Measurements from ENCODE around the gene DKK2. TPM values are rescaled to one million over a fixed set of nuclear protein-coding genes. Genes with fewer than 3 reads are reported as not detected.

Gene DKK2
- total RNA-seq, 2 donors from 2014 or later: 1.8 to 4.1 TPM

DNA sequence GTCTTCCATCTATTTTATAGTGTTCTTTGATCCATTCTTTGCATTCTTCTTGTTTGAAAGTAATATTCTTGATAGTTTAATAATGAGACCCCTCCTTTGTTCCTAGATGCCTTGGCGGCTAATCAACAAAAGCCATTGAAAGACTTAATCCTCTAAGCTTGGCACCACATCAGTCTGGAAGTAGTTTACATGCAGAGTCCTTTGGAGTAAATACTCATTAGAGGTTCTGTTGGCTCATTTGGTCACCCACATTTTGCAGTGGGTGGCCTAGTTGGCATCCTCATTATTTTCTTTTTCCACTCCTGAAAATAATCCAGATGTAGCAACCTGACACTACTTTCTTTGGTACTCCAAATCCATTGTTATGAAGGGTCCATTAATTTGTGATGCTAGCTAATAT, 64.5 kb downstream of the DKK2 start:
- Histone ChIP-seq H3K9me3 (no peaks in the 10 kb centered on the region), H3K27ac (no peak overlapping the region), H3K27me3 (no peaks in the 10 kb centered on the region), H3K4me3 (no peak overlapping the region), H3K4me1 (no peaks in the 10 kb centered on the region), H3K36me3 (no peaks in the 10 kb centered on the region)
- TF ChIP-seq, protein P1, sequence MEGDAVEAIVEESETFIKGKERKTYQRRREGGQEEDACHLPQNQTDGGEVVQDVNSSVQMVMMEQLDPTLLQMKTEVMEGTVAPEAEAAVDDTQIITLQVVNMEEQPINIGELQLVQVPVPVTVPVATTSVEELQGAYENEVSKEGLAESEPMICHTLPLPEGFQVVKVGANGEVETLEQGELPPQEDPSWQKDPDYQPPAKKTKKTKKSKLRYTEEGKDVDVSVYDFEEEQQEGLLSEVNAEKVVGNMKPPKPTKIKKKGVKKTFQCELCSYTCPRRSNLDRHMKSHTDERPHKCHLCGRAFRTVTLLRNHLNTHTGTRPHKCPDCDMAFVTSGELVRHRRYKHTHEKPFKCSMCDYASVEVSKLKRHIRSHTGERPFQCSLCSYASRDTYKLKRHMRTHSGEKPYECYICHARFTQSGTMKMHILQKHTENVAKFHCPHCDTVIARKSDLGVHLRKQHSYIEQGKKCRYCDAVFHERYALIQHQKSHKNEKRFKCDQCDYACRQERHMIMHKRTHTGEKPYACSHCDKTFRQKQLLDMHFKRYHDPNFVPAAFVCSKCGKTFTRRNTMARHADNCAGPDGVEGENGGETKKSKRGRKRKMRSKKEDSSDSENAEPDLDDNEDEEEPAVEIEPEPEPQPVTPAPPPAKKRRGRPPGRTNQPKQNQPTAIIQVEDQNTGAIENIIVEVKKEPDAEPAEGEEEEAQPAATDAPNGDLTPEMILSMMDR (IDR thresholded peaks at IDR 0.05): no peak
- DNase-seq (ENCODE audit: low spot score): no peak

DNA sequence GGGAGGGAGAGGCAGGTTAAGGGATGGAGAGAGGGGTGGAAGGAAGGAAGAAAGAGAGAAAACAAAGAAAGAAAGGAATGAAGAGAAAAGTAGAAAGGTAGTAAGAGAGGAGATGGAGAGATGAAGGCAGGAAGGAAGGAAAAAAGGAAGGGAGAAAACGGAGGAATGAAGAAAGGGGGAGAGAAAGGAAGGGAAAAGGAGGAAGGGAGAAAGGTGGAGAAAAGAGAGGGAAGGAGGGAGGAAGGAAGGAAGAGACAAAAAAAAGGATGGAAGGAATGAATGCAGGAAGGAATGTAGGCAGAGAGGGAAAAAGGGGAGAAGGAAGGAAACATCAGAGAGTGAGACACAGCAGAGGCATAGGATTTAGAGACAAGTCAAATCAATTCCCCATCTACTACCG, 68.2 kb downstream of the DKK2 start:
- no peak for DNase-seq (ENCODE audit: low spot score)
- H3K27ac ChIP-seq: no peak overlapping the region
- H3K4me1 ChIP-seq: no peaks in the 10 kb centered on the region
- no peak overlapping the region for H3K4me3 ChIP-seq
- no peaks in the 10 kb centered on the region for H3K9me3 ChIP-seq
- TF ChIP-seq, protein P1 (IDR thresholded peaks at IDR 0.05): no peak
- H3K27me3 ChIP-seq: no peaks in the 10 kb centered on the region
- no peaks in the 10 kb centered on the region for H3K36me3 ChIP-seq

DNA sequence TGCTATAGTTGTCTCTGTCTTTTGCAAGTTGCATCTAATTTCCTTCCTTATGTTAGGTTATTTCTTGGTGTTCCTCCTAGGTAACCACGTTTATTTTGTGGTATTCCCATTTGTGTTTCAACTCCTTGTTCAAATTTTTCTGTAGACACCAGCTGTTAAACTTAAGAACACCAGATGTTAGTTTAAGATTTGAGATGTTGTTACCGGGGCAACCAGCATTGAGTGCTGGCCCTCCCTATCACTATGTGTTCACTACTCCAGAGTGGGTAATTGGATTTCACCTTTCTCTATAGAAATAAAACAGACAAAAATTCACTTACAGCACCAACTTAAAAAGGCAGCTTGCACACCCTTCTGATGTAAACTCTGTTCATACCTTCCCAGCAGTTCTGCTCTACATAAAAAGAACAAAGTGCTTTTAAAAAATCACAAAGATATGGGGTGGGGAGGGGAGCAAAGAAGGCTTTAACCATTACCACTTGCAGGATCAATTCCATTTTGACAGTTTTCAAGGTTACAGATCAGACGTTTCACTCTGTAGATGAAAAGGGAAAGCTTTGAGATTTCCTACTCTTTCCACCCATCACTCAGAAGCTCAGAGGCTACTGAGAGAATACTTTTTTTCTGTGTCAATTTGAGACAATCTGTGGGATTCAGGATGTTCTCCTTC, 82.9 kb downstream of the DKK2 start:
- H3K36me3 ChIP-seq: no peaks in the 10 kb centered on the region
- DNase-seq (ENCODE audit: low spot score): no peak
- TF ChIP-seq, protein P1 (IDR thresholded peaks at IDR 0.05): no peak
- no peaks in the 10 kb centered on the region for H3K27me3 ChIP-seq
- H3K4me1 ChIP-seq: no peaks in the 10 kb centered on the region
- H3K9me3 ChIP-seq: no peaks in the 10 kb centered on the region
- H3K4me3 ChIP-seq: no peak overlapping the region
- H3K27ac ChIP-seq: no peak overlapping the region

DNA sequence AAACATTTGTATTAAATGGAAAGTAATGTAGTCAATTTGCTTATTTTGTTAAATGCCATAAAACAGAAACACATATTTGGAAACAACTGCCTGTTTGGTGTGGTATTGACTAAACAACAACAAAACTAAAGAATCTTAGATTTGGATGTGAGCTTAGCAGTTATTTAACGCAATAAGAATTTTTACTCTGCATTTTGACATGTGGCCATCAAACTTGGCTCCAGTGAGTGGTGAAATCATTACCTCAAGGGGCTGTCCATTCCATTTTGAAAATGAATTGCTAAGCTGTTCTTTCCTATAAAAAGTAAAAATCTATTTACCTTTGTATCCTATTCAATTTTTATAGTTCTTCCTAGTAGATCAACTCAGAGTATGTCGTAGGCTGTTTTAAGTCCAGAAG, 84.2 kb downstream of the DKK2 start:
- no peak overlapping the region for H3K4me3 ChIP-seq
- DNase-seq (ENCODE audit: low spot score): no peak
- H3K4me1 ChIP-seq: no peaks in the 10 kb centered on the region
- no peaks in the 10 kb centered on the region for H3K27me3 ChIP-seq
- H3K9me3 ChIP-seq: no peaks in the 10 kb centered on the region
- TF ChIP-seq, protein P1 (IDR thresholded peaks at IDR 0.05): no peak
- no peaks in the 10 kb centered on the region for H3K36me3 ChIP-seq
- no peak overlapping the region for H3K27ac ChIP-seq

DNA sequence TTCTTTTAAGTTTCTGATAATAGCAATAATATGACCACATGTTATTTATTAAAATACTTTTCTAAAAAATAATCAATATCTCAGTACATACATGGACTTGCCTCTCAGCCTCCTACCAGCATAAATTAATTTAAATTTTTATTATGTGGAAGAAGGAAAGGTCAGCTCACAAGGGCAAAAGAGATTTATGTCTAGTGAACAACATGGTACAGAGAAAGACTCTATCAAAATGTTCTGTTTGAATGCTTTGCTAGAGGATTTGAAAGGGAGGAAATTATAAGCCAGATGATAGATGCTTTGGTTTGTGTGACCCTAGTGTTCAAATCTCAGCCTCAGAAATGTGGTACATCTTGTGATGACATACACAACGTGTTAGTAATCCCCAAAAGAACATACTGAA, 94.3 kb downstream of the DKK2 start:
- Histone ChIP-seq H3K27ac (no peak overlapping the region), H3K36me3 (no peaks in the 10 kb centered on the region), H3K27me3 (no peaks in the 10 kb centered on the region), H3K9me3 (no peaks in the 10 kb centered on the region), H3K4me1 (no peaks in the 10 kb centered on the region), H3K4me3 (no peak overlapping the region)
- TF ChIP-seq, protein P1 (IDR thresholded peaks at IDR 0.05): no peak
- no peak for DNase-seq (ENCODE audit: low spot score)

DNA sequence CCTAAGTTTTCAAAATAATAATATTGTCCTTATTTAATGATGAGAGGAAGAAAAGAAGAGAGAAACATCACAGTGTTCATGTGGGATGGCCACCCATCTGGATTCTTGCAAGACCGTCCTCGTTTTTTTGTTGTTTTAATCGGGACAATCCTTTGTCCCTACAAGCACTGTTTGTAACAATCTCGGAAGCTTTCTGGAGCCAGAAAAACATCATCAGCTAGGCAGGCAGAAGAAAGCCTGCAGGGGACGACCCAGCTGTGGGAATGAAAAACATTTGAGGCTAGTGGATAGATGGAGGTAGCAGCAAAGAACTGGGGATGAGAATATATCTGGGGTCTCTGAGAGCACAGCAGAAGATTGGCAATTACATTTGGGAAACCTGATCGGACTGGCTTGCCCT, 105.6 kb downstream of the DKK2 start:
- Histone ChIP-seq H3K4me3 (no peak overlapping the region), H3K9me3 (no peaks in the 10 kb centered on the region), H3K27me3 (no peaks in the 10 kb centered on the region), H3K36me3 (no peaks in the 10 kb centered on the region), H3K27ac (no peak overlapping the region), H3K4me1 (no peaks in the 10 kb centered on the region)
- no peak for DNase-seq (ENCODE audit: low spot score)
- TF ChIP-seq, protein P1 (IDR thresholded peaks at IDR 0.05): no peak
